H1 (cell line): ENCODE data around the gene DDC. TPM values are rescaled to one million over a fixed set of nuclear protein-coding genes. Genes with fewer than 3 reads are reported as not detected.

Experiments used
- ATF3 ChIP-seq: IDR thresholded peaks from 2 replicates; pipeline ENCODE4 v1.6.1; 2011; ENCODE audit warnings: low read depth, mild to moderate bottlenecking, low read length; ENCODE audit not compliant: insufficient read depth
- CHD7 ChIP-seq: fragments of 300-600 bp; sonication (generic); IDR thresholded peaks from 2 replicates; pipeline ENCODE4 v1.7.1; 2012; ENCODE audit warnings: low read length, moderate library complexity, mild to moderate bottlenecking, inconsistent platforms; ENCODE audit not compliant: insufficient replicate concordance
- CREB1 ChIP-seq: IDR thresholded peaks from 2 replicates; pipeline ENCODE4 v1.6.1; 2012; ENCODE audit warnings: inconsistent platforms
- FOSL1 ChIP-seq: IDR thresholded peaks from 2 replicates; pipeline ENCODE4 v1.6.1; 2011; ENCODE audit warnings: mild to moderate bottlenecking, low read depth, low read length, moderate library complexity; ENCODE audit not compliant: insufficient read depth
- JUND ChIP-seq: IDR thresholded peaks from 2 replicates; pipeline ENCODE4 v1.6.1; 2011; ENCODE audit warnings: mild to moderate bottlenecking, improper control_type of control experiment, low read length
- RAD21 ChIP-seq, 2 experiments: IDR thresholded peaks in 1 of 2; conservative IDR thresholded peaks in 1 of 2; 2 replicates each; pipeline ENCODE4 v1.6.1; 2011; ENCODE audit warnings: low read depth in 2 of 2, low read length in 2 of 2, improper control_type of control experiment in 1 of 2, inconsistent platforms in 1 of 2, mild to moderate bottlenecking in 1 of 2, moderate library complexity in 1 of 2
- SP4 ChIP-seq: IDR thresholded peaks from 2 replicates; pipeline ENCODE4 v1.6.1; 2012; ENCODE audit warnings: low read length, inconsistent platforms
- YY1 ChIP-seq: IDR thresholded peaks from 2 replicates; pipeline ENCODE4 v1.6.1; 2011; ENCODE audit warnings: low read depth, mild to moderate bottlenecking, low read length
- polyA plus RNA-seq, 7 experiments: library from polyadenylated mRNA; depleted of rRNA in 3 of 7; stranded (reverse) in 5 of 7; unstranded in 2 of 7; fragments of >200 nt in 5 of 7; fragments of 200-250 nt in 2 of 7; gene quantifications; 1 replicate in 5 of 7; 2 replicates in 1 of 7; 4 replicates in 1 of 7; pipeline versions ENCODE4 v1.2.1 to v1.2.3, GENCODE V29; 2011 to 2013; ENCODE audit warnings: missing spikeins in 2 of 7, mixed read lengths in 2 of 7
- total RNA-seq: library from RNA; stranded (reverse); fragmentation: NEBNext Ultra II Directional; extraction: Animal tissue kit (Norgen Biotek cat#: 25700); gene quantifications from 2 replicates; pipeline ENCODE4 v1.2.1, GENCODE V29; 2021
- TF ChIP-seq, protein P1 (sequence below), 3 experiments: IDR thresholded peaks; 1 replicate in 2 of 3; 2 replicates in 1 of 3; pipeline versions ENCODE4 v1.5.1 to v1.6.1; 2011; ENCODE audit warnings: low read length in 3 of 3, mild to moderate bottlenecking in 3 of 3, inconsistent platforms in 2 of 3, low read depth in 1 of 3, moderate library complexity in 1 of 3; ENCODE audit not compliant: insufficient read depth in 1 of 3; ENCODE audit errors: control extremely low read depth in 1 of 3

The DDC gene
- total and polyA plus RNA-seq, 2 of the 8 experiments (the other 6 are each of a cell fraction or from before 2014, with no cell fraction given): 0.05 TPM; not detected in 1

GRCh38 chr7:50480797-50481196 is 84.4 kb downstream of the DDC start (continued):
- TF ChIP-seq CHD7: no peak
- TF ChIP-seq FOSL1: no peak
- TF ChIP-seq ATF3: no peak
- no peak for TF ChIP-seq YY1
- no peak for TF ChIP-seq SP4
- TF ChIP-seq CREB1: no peak
- TF ChIP-seq RAD21 (IDR thresholded peaks at IDR 0.05 in 1 of 2, conservative IDR thresholded peaks at IDR 0.05 in 1 of 2; ENCODE audit: low read depth in 2 of 2, low read length in 2 of 2): no peak
- TF ChIP-seq JUND: no peak
- TF ChIP-seq, protein P1, sequence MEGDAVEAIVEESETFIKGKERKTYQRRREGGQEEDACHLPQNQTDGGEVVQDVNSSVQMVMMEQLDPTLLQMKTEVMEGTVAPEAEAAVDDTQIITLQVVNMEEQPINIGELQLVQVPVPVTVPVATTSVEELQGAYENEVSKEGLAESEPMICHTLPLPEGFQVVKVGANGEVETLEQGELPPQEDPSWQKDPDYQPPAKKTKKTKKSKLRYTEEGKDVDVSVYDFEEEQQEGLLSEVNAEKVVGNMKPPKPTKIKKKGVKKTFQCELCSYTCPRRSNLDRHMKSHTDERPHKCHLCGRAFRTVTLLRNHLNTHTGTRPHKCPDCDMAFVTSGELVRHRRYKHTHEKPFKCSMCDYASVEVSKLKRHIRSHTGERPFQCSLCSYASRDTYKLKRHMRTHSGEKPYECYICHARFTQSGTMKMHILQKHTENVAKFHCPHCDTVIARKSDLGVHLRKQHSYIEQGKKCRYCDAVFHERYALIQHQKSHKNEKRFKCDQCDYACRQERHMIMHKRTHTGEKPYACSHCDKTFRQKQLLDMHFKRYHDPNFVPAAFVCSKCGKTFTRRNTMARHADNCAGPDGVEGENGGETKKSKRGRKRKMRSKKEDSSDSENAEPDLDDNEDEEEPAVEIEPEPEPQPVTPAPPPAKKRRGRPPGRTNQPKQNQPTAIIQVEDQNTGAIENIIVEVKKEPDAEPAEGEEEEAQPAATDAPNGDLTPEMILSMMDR (IDR thresholded peaks at IDR 0.05; ENCODE audit: control extremely low read depth in 1 of 3, insufficient read depth in 1 of 3, low read depth in 1 of 3, low read length in 3 of 3): no peak
